Smooth muscle cell (in vitro differentiated cells): ENCODE data around the gene GBA2. TPM values are rescaled to one million over a fixed set of nuclear protein-coding genes. Genes with fewer than 3 reads are reported as not detected.
A peak's percentile ranks its signal among the peaks of the same experiment; 100 is the strongest.

Source experiments
- DNase-seq: peaks from one replicate; lab custom pipeline; 2025; ENCODE audit not compliant: unreplicated experiment; lab: John Stamatoyannopoulos, UW
- H2AFZ ChIP-seq: fragments of 200-600 bp; sonication (generic); 2 replicates; pipeline ENCODE4 v1.6.0; 2016; ENCODE audit warnings: antibody characterized with exemption, low read depth, mild to moderate bottlenecking
- H3F3A ChIP-seq: fragments of 200-600 bp; sonication (generic); 2 replicates; pipeline ENCODE4 v1.6.0; 2017; ENCODE audit warnings: antibody characterized with exemption, low read depth
- H3K27ac ChIP-seq: fragments of 200-600 bp; sonication (generic); 2 replicates; pipeline ENCODE4 v1.5.1; 2016; ENCODE audit warnings: low read depth, mild to moderate bottlenecking
- H3K27me3 ChIP-seq: fragments of 200-600 bp; sonication (generic); 2 replicates; pipeline ENCODE4 v1.6.1; 2016; ENCODE audit warnings: low read depth, mild to moderate bottlenecking
- H3K36me3 ChIP-seq: fragments of 200-600 bp; sonication (generic); 2 replicates; pipeline ENCODE4 v1.5.1; 2016; ENCODE audit warnings: low read depth
- H3K4me1 ChIP-seq: fragments of 200-600 bp; sonication (generic); 2 replicates; pipeline ENCODE4 v1.5.1; 2016; ENCODE audit warnings: low read depth
- H3K4me2 ChIP-seq: fragments of 200-600 bp; sonication (generic); 2 replicates; pipeline ENCODE4 v1.6.0; 2016; ENCODE audit warnings: mild to moderate bottlenecking
- H3K4me3 ChIP-seq: fragments of 200-600 bp; sonication (generic); 2 replicates; pipeline ENCODE4 v1.5.1; 2016; ENCODE audit warnings: mild to moderate bottlenecking
- H3K79me2 ChIP-seq: fragments of 200-600 bp; sonication (generic); 2 replicates; pipeline ENCODE4 v1.6.0; 2016; ENCODE audit warnings: low read depth, mild to moderate bottlenecking
- H3K9ac ChIP-seq: fragments of 200-600 bp; sonication (generic); 2 replicates; pipeline ENCODE4 v1.6.0; 2016; ENCODE audit warnings: low read depth
- H3K9me3 ChIP-seq: fragments of 200-600 bp; sonication (generic); replicated peaks from 2 replicates; pipeline ENCODE4 v1.5.1; 2016; ENCODE audit warnings: low read depth
- H4K20me1 ChIP-seq: fragments of 200-600 bp; sonication (generic); 2 replicates; pipeline ENCODE4 v1.6.0; 2016; ENCODE audit warnings: low read depth
- CTCF ChIP-seq: fragments of 200-600 bp; sonication (generic); IDR thresholded peaks from 2 replicates; pipeline ENCODE4 v1.5.1; 2017; ENCODE audit warnings: borderline replicate concordance, mild to moderate bottlenecking, antibody characterized with exemption; ENCODE audit not compliant: insufficient read depth, poor library complexity, severe bottlenecking
- WGBS: methylation state at CpG from one replicate; pipeline ENCODE4 v1.1.7; 2016; ENCODE audit warnings: low lambda C conversion rate; 5-methylcytosine and 5-hydroxymethylcytosine counted together
- polyA plus RNA-seq: library from polyadenylated mRNA; unstranded; fragments of >200 nt; fragmentation: Nextera tagmentation; extraction: Ambion mirVana; gene quantifications from 2 replicates; pipeline ENCODE4 v1.2.1, GENCODE V29; 2016
- total RNA-seq: library from RNA; depleted of rRNA; stranded (reverse); fragments of >200 nt; gene quantifications from 2 replicates; pipeline ENCODE4 v1.2.3, GENCODE V29; 2014

Gene GBA2
- total and polyA plus RNA-seq, 2 experiments from 2014 or later: 35.3 to 37.8 TPM

DNA sequence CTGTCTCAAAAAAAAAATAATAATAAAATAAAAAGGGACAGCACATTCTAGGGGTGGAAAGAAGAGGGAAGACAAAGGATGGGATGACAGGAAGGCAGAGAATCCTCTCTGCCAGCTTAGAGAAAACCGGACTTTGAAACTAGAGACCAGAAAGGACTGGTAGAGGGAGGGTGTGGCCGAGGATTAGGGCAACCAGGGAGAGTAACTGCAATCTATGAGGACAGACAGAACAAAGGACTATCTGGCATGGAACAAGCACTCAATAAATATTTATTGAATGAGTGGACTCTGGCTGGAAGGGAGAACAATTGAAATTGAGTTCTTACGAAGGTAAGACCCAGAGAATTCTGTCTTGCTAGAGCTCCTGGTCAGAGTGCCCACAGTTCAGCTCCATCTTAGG, 2.4 kb downstream of the GBA2 start:
- Histone ChIP-seq H3K79me2 (peaks cover 79% of the 10 kb centered on the region), H2AFZ (no peak overlapping the region), H3F3A (no peaks in the 10 kb centered on the region), H3K9me3 (no peaks in the 10 kb centered on the region), H3K27ac (no peak overlapping the region), H3K4me3 (peak overlapping the region; percentile 94), H3K4me1 (peaks cover 24% of the 10 kb centered on the region), H3K27me3 (no peaks in the 10 kb centered on the region), H3K9ac (peak overlapping the region; percentile 17), H3K36me3 (peaks cover 3% of the 10 kb centered on the region), H4K20me1 (peaks cover 63% of the 10 kb centered on the region), H3K4me2 (peak overlapping the region; percentile 98)
- no peak for DNase-seq
- no peak for TF ChIP-seq CTCF
- WGBS: 73% methylated on average over 3 of the region's 3 CpGs

DNA sequence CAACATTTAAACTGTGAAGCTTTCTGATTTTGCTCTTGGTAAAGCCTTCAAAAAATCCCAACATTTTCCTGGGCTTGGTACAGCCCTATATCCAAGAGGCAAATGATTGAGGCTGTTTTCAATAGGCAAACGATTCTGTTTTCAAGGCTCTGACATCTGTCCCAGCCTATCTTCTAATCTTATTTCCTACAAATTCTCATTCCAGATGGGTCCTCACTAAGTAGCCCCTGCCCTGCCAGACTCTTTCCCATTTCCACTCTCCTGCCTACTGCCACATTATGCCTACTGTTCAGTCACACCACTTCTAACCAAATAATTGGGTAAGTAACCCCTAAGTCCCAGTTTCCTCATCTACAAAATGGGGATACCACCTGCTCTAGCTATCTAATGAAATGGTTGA, 3.5 kb downstream of the GBA2 start:
- no peaks in the 10 kb centered on the region for H3F3A ChIP-seq
- peaks cover 24% of the 10 kb centered on the region for H3K4me1 ChIP-seq
- H3K79me2 ChIP-seq: peaks cover 79% of the 10 kb centered on the region
- no peaks in the 10 kb centered on the region for H3K36me3 ChIP-seq
- H3K27me3 ChIP-seq: no peaks in the 10 kb centered on the region
- DNase-seq: no peak
- peak overlapping the region; percentile 98 for H3K4me2 ChIP-seq
- H3K27ac ChIP-seq: no peak overlapping the region
- H4K20me1 ChIP-seq: peaks cover 64% of the 10 kb centered on the region
- peak overlapping the region; percentile 94 for H3K4me3 ChIP-seq
- H2AFZ ChIP-seq: no peak overlapping the region
- no peaks in the 10 kb centered on the region for H3K9me3 ChIP-seq
- WGBS: 91% methylated on average over 1 of the region's 1 CpG
- no peak overlapping the region for H3K9ac ChIP-seq
- TF ChIP-seq CTCF: no peak

- Histone ChIP-seq H3K27me3 (no peaks in the 10 kb centered on the region), H3K4me3 (no peak overlapping the region), H3F3A (no peaks in the 10 kb centered on the region), H3K27ac (no peak overlapping the region), H3K4me2 (no peak overlapping the region), H4K20me1 (peaks cover 64% of the 10 kb centered on the region), H3K9me3 (no peaks in the 10 kb centered on the region), H3K79me2 (peaks cover 66% of the 10 kb centered on the region), H3K36me3 (no peaks in the 10 kb centered on the region), H3K9ac (no peak overlapping the region), H2AFZ (no peak overlapping the region), H3K4me1 (peaks cover 24% of the 10 kb centered on the region)
- no peak for TF ChIP-seq CTCF
- DNase-seq: no peak
- WGBS: 81% methylated on average over 8 of the region's 8 CpGs
Measured at GRCh38 chr9:35743880-35744518, 5.0 kb downstream of the GBA2 start.

DNA sequence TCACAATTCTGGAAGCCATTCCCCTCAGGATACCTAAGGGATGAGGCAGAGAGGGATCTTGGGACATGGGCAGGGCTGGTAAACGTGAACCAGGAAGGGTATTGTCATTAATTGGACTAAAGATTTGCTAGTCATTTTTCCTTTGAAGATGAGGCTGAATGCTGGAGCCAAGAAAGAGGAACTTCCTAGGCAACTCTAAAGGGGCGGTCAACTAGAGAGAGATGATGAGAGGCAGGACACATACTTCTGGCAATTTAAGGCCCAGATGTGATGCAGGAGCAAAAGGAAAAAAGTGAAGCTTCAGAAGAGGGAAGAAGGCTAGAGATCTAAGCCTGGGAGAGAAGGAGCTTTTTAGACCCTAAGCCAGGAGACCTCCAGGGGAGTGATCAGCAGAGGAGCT, 5.6 kb downstream of the GBA2 start:
- Histone ChIP-seq H3K4me2 (no peak overlapping the region), H3K27ac (no peak overlapping the region), H2AFZ (no peak overlapping the region), H3K79me2 (peaks cover 61% of the 10 kb centered on the region), H3K9me3 (no peaks in the 10 kb centered on the region), H4K20me1 (peaks cover 64% of the 10 kb centered on the region), H3K9ac (no peak overlapping the region), H3K27me3 (no peaks in the 10 kb centered on the region), H3F3A (peaks cover 2% of the 10 kb centered on the region), H3K36me3 (no peaks in the 10 kb centered on the region), H3K4me3 (no peak overlapping the region), H3K4me1 (peaks cover 24% of the 10 kb centered on the region)
- 85% methylated on average over 2 of the region's 2 CpGs for whole genome bisulfite sequencing
- TF ChIP-seq CTCF: no peak
- no peak for DNase-seq
